GM23338 (cell line): Measurements from ENCODE around the gene HHEX. TPM values are rescaled to one million over a fixed set of nuclear protein-coding genes. Genes with fewer than 3 reads are reported as not detected.

Source experiments
- ATAC-seq: fragments of 200-7000 bp; cut with Tn5 transposase; 3 replicates; pipeline ENCODE4 v1.9.1; 2020
- DNase-seq: peaks from one replicate; pipeline ENCODE4 v3.0.0-alpha.2; 2015; ENCODE audit warnings: low spot score
- H2AFZ ChIP-seq: fragments of 200-600 bp; sonication (generic); 2 replicates; pipeline ENCODE4 v1.8.0; 2016; ENCODE audit warnings: antibody characterized with exemption, mild to moderate bottlenecking, moderate library complexity
- H3F3A ChIP-seq: fragments of 200-600 bp; sonication (generic); replicated peaks from 2 replicates; pipeline ENCODE4 v1.8.0; 2017; ENCODE audit warnings: antibody characterized with exemption, mixed run types, low read depth
- H3K27ac ChIP-seq: fragments of 200-600 bp; sonication (generic); 2 replicates; pipeline ENCODE4 v1.6.1; 2016; ENCODE audit warnings: low read depth
- H3K27me3 ChIP-seq: fragments of 200-600 bp; sonication (generic); 2 replicates; pipeline ENCODE4 v1.8.0; 2016; ENCODE audit warnings: mild to moderate bottlenecking, mixed run types, moderate library complexity; ENCODE audit not compliant: insufficient read depth
- H3K36me3 ChIP-seq: fragments of 200-600 bp; sonication (generic); 2 replicates; pipeline ENCODE4 v1.8.0; 2016; ENCODE audit warnings: mild to moderate bottlenecking; ENCODE audit not compliant: insufficient read depth
- H3K4me1 ChIP-seq: fragments of 200-600 bp; sonication (generic); 2 replicates; pipeline ENCODE4 v1.8.0; 2016; ENCODE audit warnings: mild to moderate bottlenecking, moderate library complexity; ENCODE audit not compliant: insufficient read depth
- H3K4me2 ChIP-seq: fragments of 200-600 bp; sonication (generic); 2 replicates; pipeline ENCODE4 v1.7.1; 2017; ENCODE audit warnings: mixed run types
- H3K4me3 ChIP-seq: fragments of 200-600 bp; sonication (generic); 2 replicates; pipeline ENCODE4 v1.6.1; 2016; ENCODE audit warnings: mixed run types
- H3K79me2 ChIP-seq: fragments of 200-600 bp; sonication (generic); replicated peaks from 2 replicates; pipeline ENCODE4 v1.8.0; 2017; ENCODE audit warnings: mild to moderate bottlenecking; ENCODE audit not compliant: insufficient read depth
- H3K9me2 ChIP-seq: fragments of 200-600 bp; sonication (generic); 2 replicates; pipeline ENCODE4 v1.8.0; 2017; ENCODE audit not compliant: insufficient read depth
- H4K20me1 ChIP-seq: fragments of 200-600 bp; sonication (generic); replicated peaks from 2 replicates; pipeline ENCODE4 v1.8.0; 2017; ENCODE audit warnings: mild to moderate bottlenecking; ENCODE audit not compliant: insufficient read depth
- H3K27ac Mint-ChIP-seq: 2 replicates; pipeline ENCODE4 v1.8.0; 2020; ENCODE audit warnings: inconsistent platforms, mild to moderate bottlenecking, moderate library complexity, mixed read lengths
- H3K27me3 Mint-ChIP-seq: 3 replicates; pipeline ENCODE4 v1.8.0; 2022; ENCODE audit warnings: low read depth, mild to moderate bottlenecking, moderate library complexity, mixed read lengths, inconsistent platforms; ENCODE audit not compliant: insufficient read depth, poor library complexity
- H3K36me3 Mint-ChIP-seq: 3 replicates; pipeline ENCODE4 v1.8.0; 2021; ENCODE audit warnings: low read depth, mild to moderate bottlenecking, inconsistent platforms, moderate library complexity, mixed read lengths
- H3K4me1 Mint-ChIP-seq: 3 replicates; pipeline ENCODE4 v1.8.0; 2020; ENCODE audit warnings: mild to moderate bottlenecking, inconsistent platforms, mixed read lengths
- H3K4me3 Mint-ChIP-seq: 3 replicates; pipeline ENCODE4 v1.8.0; 2021; ENCODE audit warnings: moderate library complexity, mild to moderate bottlenecking, inconsistent platforms, mixed read lengths
- H3K9me3 Mint-ChIP-seq: 3 replicates; pipeline ENCODE4 v1.8.0; 2020; ENCODE audit warnings: moderate library complexity, mild to moderate bottlenecking, inconsistent platforms, mixed read lengths
- CREB1 ChIP-seq: fragments of 250-450 bp; sonication (Bioruptor Pico); IDR thresholded peaks from 2 replicates; pipeline ENCODE4 v1.5.0; 2020; ENCODE audit warnings: low read depth, mild to moderate bottlenecking, moderate library complexity
- CTCF ChIP-seq, 2 experiments: fragments of 200-600 bp in 1 of 2; sonication (generic) in 1 of 2; conservative IDR thresholded peaks; 2 replicates each; pipeline versions ENCODE4 v1.5.1 to v1.6.1; 2016 to 2017; ENCODE audit warnings: antibody characterized with exemption in 2 of 2, low read depth in 2 of 2, mild to moderate bottlenecking in 2 of 2, moderate library complexity in 1 of 2
- EZH2 ChIP-seq: fragments of 200-600 bp; sonication (generic); IDR thresholded peaks from one replicate; pipeline ENCODE4 v1.8.0; 2017; ENCODE audit warnings: antibody characterized with exemption, mild to moderate bottlenecking, low read depth; ENCODE audit not compliant: unreplicated experiment
- EZH2phosphoT487 ChIP-seq: fragments of 200-600 bp; sonication (generic); IDR thresholded peaks from one replicate; pipeline ENCODE4 v1.8.1; 2018; ENCODE audit warnings: antibody characterized with exemption; ENCODE audit not compliant: unreplicated experiment
- NANOG ChIP-seq: IDR thresholded peaks from 2 replicates; pipeline ENCODE4 v1.6.1; 2016; ENCODE audit warnings: antibody characterized with exemption, borderline replicate concordance
- ZNF331 ChIP-seq: fragments of 250-450 bp; sonication (Bioruptor Pico); IDR thresholded peaks from 2 replicates; pipeline ENCODE4 v1.5.0; 2020; ENCODE audit warnings: low read depth, mild to moderate bottlenecking, moderate library complexity
- ZNF462 ChIP-seq: fragments of 250-450 bp; sonication (Bioruptor Pico); IDR thresholded peaks from 2 replicates; pipeline ENCODE4 v1.5.0; 2020; ENCODE audit warnings: mild to moderate bottlenecking, moderate library complexity
- polyA plus RNA-seq: library from polyadenylated mRNA; unstranded; fragments of >200 nt; fragmentation: Nextera tagmentation; extraction: Ambion mirVana; gene quantifications from 2 replicates; pipeline ENCODE4 v1.2.1, GENCODE V29; 2016
- total RNA-seq: library from RNA; depleted of rRNA; stranded (reverse); fragments of >200 nt; shearing (Covaris generic); gene quantifications from 2 replicates; pipeline ENCODE4 v1.2.3, GENCODE V29; 2014

The HHEX gene
- total and polyA plus RNA-seq, 2 experiments from 2014 or later = 0.59 to 2.0 TPM

DNA sequence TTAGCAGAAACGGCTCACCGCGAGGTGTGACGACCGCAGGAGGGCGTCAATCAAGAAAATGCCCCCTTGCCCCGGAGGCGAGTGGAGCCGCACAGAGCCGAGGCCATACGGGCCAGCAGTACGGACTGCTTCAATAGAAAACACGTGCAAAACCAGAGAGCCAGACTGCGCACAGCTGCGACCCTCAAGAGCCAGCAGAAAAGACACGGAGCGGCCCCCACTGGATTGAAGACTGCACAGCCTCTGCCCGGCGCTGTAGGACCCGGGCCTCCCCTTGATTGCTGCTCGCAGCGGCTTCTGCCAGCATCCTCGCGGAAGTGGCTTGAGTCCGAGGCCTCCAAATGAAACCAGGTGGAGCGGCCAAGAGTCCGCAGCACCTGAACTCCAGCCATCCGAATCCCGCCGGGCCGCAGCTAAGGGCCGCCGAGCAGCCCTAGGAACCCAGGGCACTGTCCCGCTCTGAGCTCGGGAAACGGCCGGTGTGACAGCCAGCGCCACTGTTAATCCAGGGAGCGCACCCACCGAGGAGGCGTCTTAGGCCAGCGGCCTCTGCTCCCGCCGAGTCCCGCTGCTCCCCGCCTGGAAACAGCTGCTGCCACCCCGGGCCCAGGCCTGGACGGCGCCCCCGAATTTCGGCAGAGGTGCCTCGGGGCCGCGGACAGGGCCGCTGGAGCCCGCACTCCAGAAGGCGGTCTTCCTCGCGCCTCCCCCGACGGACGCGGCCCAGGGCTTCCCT is 660 bp upstream of the HHEX start:
- Mint-ChIP-seq H3K27me3 (peaks cover 68% of the 10 kb centered on the region), H3K4me3 (peak overlapping the region; percentile 75), H3K36me3 (no peaks in the 10 kb centered on the region; the same call in 2 of the 3 replicates), H3K9me3 (peaks cover 2% of the 10 kb centered on the region; the same call in 1 of the 3 replicates), H3K27ac (no peak overlapping the region), H3K4me1 (peaks cover 27% of the 10 kb centered on the region)
- H2AFZ ChIP-seq = peak overlapping the region; percentile 89
- no peaks in the 10 kb centered on the region for H3K36me3 ChIP-seq
- H3K9me2 ChIP-seq = 0 out of 2 replicates have a peak, but pooled peaks cover 3% of the 10 kb centered on the region
- peak overlapping the region; percentile 56 for H3K4me3 ChIP-seq
- peak in 1 of 2 experiments; percentile 35; a peak in 2 of 4 replicates for TF ChIP-seq CTCF (conservative IDR thresholded peaks at IDR 0.05; ENCODE audit: low read depth in 2 of 2)
- TF ChIP-seq ZNF331 (CRISPR knock-in tag) = no peak
- TF ChIP-seq EZH2 = peak; percentile 94
- peak; percentile 96 for TF ChIP-seq EZH2phosphoT487
- ATAC-seq = peak; percentile 30
- H3K27ac ChIP-seq = no peak overlapping the region
- DNase-seq = peak; percentile 70
- no peaks in the 10 kb centered on the region for H3K79me2 ChIP-seq
- H3K27me3 ChIP-seq = peaks cover 93% of the 10 kb centered on the region
- H3K4me1 ChIP-seq = peaks cover 25% of the 10 kb centered on the region
- H3F3A ChIP-seq = peaks cover 35% of the 10 kb centered on the region
- peak overlapping the region; percentile 86 for H3K4me2 ChIP-seq
- H4K20me1 ChIP-seq = peaks cover 12% of the 10 kb centered on the region; the same call in 1 of the 2 replicates

DNA sequence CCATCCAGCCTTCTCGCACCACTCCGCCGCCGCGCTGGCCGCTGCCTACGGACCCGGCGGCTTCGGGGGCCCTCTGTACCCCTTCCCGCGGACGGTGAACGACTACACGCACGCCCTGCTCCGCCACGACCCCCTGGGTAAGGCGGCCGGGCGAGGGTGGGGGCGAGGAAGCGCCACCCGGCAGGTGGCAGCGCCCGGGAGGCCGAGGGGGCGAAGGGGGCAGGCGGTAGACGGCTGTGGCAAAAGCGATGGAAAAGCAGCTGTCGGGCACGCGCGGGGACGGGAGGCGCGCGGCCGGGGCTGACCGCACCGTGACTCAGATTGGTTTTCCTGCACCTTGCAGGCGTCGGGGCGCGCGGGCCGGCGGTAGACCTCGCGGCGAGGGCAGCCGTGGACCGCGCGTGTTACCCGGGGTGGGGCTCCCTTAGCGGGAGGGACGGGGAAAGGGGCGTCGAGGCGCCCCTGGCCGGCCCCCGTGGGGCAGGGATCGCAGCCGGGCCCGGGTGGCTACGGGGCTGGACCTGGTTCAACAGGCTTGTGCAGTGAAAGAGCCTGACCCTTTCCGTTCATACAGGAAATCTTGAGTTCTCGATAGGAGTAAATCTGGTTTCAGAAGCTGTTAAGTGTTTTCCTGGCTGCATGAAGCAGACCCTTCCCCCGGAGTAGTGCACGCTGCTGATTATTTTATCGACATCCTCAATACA is 608 bp downstream of the HHEX start:
- Mint-ChIP-seq H3K27ac (no peak overlapping the region), H3K4me1 (peaks cover 33% of the 10 kb centered on the region), H3K36me3 (no peaks in the 10 kb centered on the region; the same call in 2 of the 3 replicates), H3K9me3 (peaks cover 1% of the 10 kb centered on the region; the same call in 1 of the 3 replicates), H3K27me3 (peaks cover 80% of the 10 kb centered on the region), H3K4me3 (peak overlapping the region; percentile 69)
- Histone ChIP-seq H3K4me2 (peak overlapping the region; percentile 83), H3F3A (peaks cover 40% of the 10 kb centered on the region), H3K79me2 (no peaks in the 10 kb centered on the region), H3K27me3 (peaks cover 99% of the 10 kb centered on the region), H4K20me1 (peaks cover 13% of the 10 kb centered on the region), H3K27ac (no peak overlapping the region), H3K9me2 (no peaks in the 10 kb centered on the region), H2AFZ (no peak overlapping the region; the same call in 1 of the 2 replicates), H3K4me1 (peaks cover 36% of the 10 kb centered on the region), H3K4me3 (peak overlapping the region; percentile 56), H3K36me3 (no peaks in the 10 kb centered on the region)
- ATAC-seq = peak; percentile 5
- no peak for TF ChIP-seq CREB1
- TF ChIP-seq EZH2 = peak; percentile 82
- TF ChIP-seq NANOG = no peak
- TF ChIP-seq ZNF462 (CRISPR knock-in tag) = no peak
- peak; percentile 52 for DNase-seq
